Keratinocyte (primary cell): ENCODE results near the gene PTPRN2.

Source experiments
- CTCF ChIP-seq, 3 experiments: IDR thresholded peaks in 1 of 3; conservative IDR thresholded peaks in 1 of 3; optimal IDR thresholded peaks in 1 of 3; 2 replicates in 2 of 3; 3 replicates in 1 of 3; pipeline versions ENCODE3 to v1.5.1; 2011; ENCODE audit warnings: low read length in 3 of 3, mild to moderate bottlenecking in 3 of 3, moderate library complexity in 2 of 3, control low read depth in 1 of 3, inconsistent platforms in 1 of 3; ENCODE audit not compliant: insufficient read depth in 2 of 3; ENCODE audit errors: extremely low read depth in 1 of 3
- EZH2 ChIP-seq: IDR thresholded peaks from one replicate; pipeline ENCODE4 v1.6.1; 2012; ENCODE audit warnings: inconsistent platforms, mild to moderate bottlenecking, low read length, moderate library complexity

- no peak for TF ChIP-seq EZH2
- TF ChIP-seq CTCF (optimal IDR thresholded peaks at IDR 0.05 in 1 of 3, IDR thresholded peaks at IDR 0.05 in 1 of 3, conservative IDR thresholded peaks at IDR 0.05 in 1 of 3; ENCODE audit: extremely low read depth in 1 of 3, insufficient read depth in 2 of 3, low read length in 3 of 3): no peak
Observed at GRCh38 chr7:158028971-158029370, 558.7 kb downstream of the PTPRN2 start.
